Stimulated activated CD8-positive, alpha-beta memory T cell treated with anti-CD3 and anti-CD28 coated beads, Interleukin-15, amount 100 ng/mL, for 1 hour (primary cell): ENCODE results near the gene FAF1.

Experiments used
- DNase-seq: peaks from one replicate; pipeline ENCODE4 v3.0.0-alpha.2; 2020; ENCODE audit warnings: low read depth

FAF1 gene

GRCh38 chr1:50634251-50634650 is 325.8 kb downstream of the FAF1 start:
- DNase-seq, result no peak

GRCh38 chr1:50633465-50633864 is 326.6 kb downstream of the FAF1 start:
- no peak for DNase-seq

GRCh38 chr1:50631161-50631560 is 328.9 kb downstream of the FAF1 start:
- DNase-seq, result no peak

DNA sequence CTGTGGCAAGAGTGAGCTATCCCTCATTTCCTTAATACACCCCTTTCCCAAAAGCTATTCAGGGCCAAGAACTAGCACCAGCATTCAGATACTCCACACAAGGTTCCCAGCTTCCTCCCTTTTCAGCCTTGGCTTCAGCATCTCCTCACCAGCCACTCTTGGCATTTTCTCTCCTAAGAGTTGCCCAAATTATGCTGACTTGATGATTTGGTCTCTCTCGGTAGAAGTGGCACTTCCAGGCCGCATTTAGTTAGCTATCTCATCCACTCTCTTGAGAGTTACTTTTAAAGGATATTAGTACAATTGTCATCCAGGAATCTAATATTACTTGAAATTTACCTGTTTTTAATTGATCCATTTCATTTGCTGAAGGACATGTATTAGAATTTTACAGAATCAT is 337.8 kb downstream of the FAF1 start:
- DNase-seq, result no peak

GRCh38 chr1:50620680-50621329 is 339.3 kb downstream of the FAF1 start:
- no peak for DNase-seq

GRCh38 chr1:50615036-50615750 is 344.9 kb downstream of the FAF1 start:
- no peak for DNase-seq

DNA sequence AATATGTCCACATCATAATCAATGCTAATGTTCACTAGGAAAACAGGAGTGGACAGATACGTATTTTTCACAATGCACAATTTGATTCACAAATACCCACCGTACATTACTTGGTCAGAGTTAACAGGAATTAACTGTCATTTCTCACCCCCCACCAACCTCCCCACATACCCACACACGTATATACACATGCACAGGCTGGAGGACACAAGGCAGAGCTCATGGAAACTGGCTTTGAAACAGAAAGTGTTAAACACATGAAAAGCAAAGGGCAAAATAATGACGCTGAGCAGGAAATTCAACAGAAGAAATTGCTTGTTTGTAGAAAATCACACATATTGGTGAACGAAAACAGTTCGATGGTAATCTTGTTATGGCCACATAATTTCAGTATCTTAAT is 348.4 kb downstream of the FAF1 start:
- DNase-seq, result no peak

DNA sequence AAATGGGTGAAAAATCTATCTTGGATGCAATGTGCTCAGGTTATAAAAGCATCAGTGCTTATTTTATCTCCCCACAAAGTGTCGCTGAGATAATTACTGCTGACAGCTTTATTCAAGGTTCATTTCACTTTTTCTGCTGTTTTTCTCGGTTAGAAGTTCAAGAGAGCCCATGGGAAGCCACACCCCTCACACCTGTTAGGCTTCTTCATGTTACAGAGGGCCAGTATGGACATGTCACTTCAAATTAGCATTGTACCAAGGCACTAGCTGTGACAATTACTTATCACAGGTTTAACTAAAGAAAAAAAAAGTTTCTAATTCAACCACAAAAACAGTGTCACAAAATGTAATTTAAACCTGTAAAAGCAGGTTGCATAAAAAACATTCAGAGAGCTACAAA is 349.5 kb downstream of the FAF1 start:
- DNase-seq, result no peak

DNA sequence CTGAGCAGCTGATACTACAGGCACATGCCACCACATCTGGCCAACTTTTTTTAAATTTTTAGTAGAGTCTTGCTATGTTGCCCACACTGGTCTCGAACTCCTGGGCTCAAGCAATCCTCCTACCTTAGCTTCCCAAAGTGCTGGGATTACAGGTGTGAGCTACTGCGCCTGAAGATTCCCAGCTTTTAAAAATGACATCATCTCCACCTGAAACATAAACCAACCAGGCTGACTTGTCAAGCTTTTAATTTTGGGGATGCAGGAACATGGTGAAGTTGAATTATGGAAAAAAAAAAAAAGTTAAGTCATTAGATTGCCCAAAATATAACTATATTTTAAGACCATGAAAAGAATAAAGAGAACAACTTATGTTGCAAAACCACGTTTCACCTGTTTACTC is 350.6 kb downstream of the FAF1 start:
- DNase-seq, result no peak

GRCh38 chr1:50605186-50605875 is 354.7 kb downstream of the FAF1 start:
- DNase-seq, result no peak

DNA sequence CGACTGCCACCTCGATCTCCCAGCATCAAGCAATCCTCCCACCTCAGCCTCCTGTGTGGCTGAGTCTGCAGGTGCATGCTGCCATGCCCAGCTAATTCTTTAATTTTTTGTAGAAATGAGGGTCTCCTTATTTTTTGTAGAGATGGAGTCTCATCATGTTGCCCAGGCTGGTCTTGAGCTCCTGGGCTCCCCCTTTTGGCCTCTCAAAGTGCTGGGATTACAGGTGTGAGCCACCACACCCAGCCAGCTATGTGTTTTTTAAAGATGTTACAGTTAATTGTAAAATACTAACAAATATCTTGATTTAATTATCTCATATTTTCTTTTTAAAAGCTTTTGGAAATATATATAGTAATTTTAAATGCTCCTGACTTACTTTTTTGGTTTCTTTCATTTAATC is 355.5 kb downstream of the FAF1 start:
- no peak for DNase-seq

DNA sequence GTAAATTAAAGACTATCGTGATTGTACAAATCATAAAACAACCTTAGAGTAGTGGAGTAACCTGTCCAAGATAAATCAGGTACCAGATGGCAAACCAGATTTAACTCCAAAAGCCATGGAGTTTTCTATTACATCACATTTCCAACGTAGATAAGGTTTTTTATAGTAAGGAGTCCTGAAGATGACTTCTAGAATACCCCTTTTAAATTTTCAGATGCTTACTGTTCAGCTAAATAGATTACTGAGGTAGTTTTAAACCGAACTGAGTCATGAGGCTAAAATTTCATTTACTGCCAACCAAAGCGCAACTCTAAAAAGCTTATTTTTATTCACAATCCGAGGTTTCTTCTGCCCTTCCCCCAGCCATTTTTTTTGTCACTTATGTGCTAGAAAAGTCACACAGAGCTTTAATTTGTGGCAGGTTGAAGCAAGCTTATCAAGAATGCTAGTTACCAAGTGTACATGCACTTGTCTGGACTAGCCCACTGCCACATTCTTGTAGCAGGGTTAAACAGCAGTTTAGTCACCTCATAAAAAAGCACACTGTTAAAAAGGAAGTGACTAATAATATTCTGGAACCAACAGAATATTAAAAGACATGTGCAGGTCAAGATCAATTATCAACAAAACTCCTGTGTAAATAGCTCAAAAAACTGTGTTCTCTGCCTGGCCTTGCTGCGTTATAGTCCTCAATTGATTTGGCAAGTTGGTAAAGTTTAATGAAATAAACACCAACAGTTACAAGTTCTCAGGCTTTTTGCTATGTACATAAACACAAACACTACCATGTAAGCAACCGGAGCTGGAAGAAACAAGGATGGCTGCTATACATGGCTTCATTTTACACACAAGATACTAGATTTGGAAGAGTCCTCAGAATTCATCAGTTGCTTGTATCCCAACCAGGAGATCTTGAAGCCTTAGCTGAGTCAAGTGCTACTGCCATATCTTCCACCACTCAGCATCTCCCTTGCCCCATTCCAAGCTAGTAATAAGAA is 356.5 kb downstream of the FAF1 start:
- DNase-seq, result no peak

DNA sequence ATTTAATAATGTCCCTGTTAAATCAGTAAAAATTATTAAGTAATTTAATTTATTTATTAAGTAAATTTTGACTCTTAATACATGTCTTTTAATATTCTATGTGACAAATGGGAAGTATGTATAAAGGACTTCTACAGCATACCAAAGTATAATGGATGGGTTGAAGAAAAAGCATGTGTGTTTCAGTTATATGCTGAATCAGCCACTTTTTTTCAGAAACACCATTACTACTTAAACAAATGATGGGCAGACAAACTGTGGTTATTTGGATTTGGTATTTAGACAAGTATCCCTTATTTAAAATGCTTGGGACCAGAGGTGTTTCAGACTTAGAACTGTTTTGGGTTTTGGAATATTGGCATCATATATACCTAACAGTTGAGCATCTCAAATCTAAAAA is 360.5 kb downstream of the FAF1 start:
- no peak for DNase-seq

DNA sequence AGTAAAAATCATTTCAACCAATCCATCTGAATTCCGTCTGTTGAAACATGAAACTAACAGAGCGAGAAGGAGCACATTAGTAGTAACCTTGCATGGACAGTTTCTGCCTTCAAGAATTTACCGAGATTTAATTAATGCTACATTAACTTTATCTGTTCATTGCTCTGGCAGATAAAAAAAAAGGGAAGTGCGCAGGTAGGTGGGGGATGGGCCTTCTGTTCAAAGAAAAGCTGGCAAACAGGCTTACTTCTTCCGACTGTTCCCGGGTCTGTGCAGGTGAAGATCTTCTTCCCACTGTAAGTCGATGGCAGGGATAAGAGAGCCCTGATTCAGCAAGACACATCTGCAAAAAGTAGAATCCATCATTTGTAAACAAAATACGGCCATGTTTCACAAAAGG is 364.2 kb downstream of the FAF1 start:
- no peak for DNase-seq

DNA sequence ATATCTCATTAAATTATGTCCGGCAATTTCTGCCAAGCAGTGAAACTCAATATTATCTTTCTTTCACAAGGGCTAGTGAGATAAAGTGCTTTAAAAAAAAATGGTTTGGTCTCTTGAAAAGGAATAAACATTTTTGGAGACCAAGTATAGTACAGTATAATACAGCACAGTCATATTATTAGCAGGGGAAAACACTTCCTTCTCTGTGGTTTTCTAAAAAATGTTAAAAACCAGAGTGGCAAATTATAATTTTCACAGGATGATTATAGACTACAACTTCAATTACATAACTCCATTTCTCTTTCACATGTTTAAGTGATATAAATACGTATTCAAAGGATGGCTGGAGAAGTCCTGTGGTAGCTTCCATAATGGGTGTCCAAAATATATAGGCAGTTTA is 366.6 kb downstream of the FAF1 start:
- DNase-seq, result no peak

DNA sequence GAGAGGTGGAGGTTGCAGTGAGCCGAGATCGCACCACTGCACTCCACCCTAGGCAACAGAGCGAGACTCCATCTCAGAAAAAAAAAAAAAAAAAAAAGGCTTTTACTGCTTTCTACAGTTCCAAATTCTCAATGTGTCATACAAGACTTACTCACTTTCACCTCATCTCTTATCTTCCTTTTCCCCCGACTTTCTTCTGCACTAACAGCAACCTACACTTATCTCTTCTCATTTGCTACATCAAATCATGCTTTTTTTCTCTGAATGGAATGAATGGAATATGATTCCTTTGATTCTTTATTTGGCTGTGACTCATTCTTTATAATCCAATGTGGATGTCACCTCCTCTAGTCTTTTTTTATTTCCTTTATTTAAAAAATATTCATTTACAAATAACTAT is 368.5 kb downstream of the FAF1 start:
- no peak for DNase-seq

DNA sequence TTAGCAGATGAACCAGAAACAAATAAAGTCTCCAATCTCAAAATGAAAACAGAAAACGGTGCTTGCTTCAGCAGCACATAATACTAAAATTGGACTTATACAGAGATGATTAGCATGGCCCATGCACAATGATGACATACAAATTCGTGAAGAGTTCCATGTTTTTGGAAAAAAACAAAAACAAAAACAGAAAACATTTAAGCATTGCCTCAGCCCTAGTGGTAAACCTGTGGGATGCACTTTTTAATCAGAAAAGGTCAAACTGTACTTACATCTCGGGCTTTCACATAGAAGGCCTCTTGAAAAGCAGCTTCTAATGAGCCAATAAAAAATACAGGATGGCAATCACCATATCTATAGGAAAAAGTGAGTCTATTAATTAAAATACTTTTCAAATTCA is 377.7 kb downstream of the FAF1 start:
- no peak for DNase-seq

DNA sequence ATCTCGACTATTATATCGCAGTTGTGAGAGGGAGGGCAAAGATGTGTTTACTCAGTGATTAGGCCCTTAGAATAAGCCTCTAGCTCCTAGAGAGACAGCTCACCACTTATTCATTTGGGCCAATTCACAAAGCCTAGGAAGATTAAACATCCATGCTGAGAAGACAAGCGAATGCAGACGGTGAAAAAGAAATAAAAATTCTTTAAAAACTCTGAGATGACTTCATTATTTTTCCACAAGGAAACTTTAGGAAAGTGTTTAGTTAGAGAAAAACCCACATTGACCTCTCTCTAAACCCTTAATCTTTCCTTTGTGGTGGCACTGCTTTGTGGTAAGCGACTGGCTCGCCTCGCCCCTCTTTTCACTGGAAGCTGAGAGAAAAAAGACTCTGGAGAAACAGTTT is 390.0 kb downstream of the FAF1 start:
- DNase-seq, result no peak

DNA sequence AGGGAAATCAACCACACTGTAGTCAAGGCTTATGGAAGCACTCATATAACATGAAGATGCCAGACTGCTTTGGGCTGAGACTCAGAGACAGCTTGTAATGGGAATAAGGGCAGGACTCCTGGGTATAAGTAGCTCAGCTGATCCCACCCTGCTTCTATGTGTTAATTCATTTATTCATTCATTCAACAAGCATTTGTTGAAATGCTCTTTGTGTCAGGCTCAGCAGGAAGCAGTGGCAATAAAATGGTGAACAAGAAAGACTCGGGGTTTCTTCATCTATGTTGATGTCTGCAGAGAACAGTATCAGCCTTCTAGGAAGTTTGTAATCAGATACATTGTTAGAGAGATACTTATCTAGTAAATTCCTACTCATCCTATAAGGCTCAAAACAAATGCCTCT is 391.3 kb downstream of the FAF1 start:
- no peak for DNase-seq

DNA sequence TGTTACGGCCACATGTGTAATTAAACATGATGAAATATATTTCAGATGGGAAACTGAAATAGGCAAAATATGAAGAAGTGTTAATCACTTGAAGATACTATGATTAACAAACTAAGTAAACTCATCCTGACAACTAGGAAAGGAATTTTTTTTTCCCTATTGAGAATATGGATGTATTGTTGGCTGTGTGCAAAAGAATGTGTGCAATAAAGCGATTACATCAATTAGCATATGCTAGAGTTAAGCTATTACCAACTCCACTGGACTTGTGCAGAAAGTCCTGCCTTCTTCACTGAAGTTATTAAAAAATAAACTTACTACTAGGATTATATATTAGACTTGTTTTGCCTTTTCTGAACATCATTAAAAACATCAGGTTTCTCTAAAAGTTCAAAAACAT is 393.7 kb downstream of the FAF1 start:
- DNase-seq, result no peak

DNA sequence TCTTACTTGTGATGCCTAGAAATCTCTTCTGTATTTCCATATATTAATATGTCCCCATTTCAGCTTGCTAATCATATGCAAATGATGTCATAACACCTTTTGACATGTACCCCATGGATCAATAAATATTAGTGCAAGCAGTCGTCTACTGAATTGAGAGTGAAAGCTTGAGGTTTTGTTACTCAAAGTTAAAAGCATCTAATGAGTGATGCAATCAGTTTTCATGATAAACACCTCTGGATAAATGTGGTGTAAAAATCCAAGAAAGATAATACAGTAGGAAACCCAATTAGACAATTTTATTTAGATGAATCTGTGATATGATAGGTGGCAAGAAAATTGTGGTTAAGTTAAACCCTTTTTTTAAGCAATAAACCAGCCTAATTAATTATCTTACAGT is 395.6 kb downstream of the FAF1 start:
- DNase-seq, result no peak

DNA sequence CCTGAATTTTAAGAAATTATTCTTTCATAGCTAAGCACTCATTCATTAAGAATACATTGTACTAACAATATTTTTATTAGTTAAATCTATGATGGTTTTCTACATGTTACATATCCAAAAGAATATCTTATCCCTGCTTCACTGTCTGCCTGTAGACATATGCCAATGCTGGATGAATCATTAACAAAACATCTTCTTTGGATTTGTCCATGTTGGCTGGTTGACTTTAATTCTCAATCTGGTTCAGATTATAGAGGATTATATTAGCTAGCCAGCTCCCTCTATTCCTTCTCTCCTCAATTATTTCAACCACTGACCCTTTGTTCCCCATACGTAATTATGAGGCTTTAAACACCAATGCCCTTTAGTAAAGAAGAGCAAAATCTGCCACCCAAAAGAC is 398.0 kb downstream of the FAF1 start:
- no peak for DNase-seq
